GM21360 (cell line): Measurements from ENCODE around the gene TRIM62.
"Not testable (repeated sequence)": the region's sequence is repeated elsewhere in the genome, so short reads cannot be mapped to it uniquely, and the experiment has no call there.

Source experiments
- ATAC-seq: cut with Tn5 transposase; IDR thresholded peaks from one replicate; pipeline ENCODE4 v1.9.1; 2021; ENCODE audit warnings: mild to moderate bottlenecking, moderate library complexity; ENCODE audit not compliant: unreplicated experiment

The TRIM62 gene

GRCh38 chr1:33111965-33112364 lies 69.9 kb downstream of the TRIM62 start:
- ATAC-seq, result no peak

GRCh38 chr1:33110477-33110876 lies 71.4 kb downstream of the TRIM62 start:
- no peak for ATAC-seq

- not testable (repeated sequence) for ATAC-seq
Observed at GRCh38 chr1:33100119-33100415, 81.8 kb downstream of the TRIM62 start.

- peak; percentile 82 for ATAC-seq
Observed at GRCh38 chr1:33099290-33100118, 82.3 kb downstream of the TRIM62 start.

- no peak for ATAC-seq
Observed at GRCh38 chr1:33098371-33098770, 83.5 kb downstream of the TRIM62 start.

- ATAC-seq, result no peak
Observed at GRCh38 chr1:33097762-33098161, 84.1 kb downstream of the TRIM62 start.

GRCh38 chr1:33097137-33097611 lies 84.7 kb downstream of the TRIM62 start:
- ATAC-seq, result no peak

- no peak for ATAC-seq
Observed at GRCh38 chr1:33096363-33097005, 85.4 kb downstream of the TRIM62 start.
